Measurements from ENCODE around the gene IFRD2. TPM values are rescaled to one million over a fixed set of nuclear protein-coding genes. Genes with fewer than 3 reads are reported as not detected.

The IFRD2 gene
- total RNA-seq, 1 experiment from 2014 or later = 89.5 TPM

GRCh38 chr3:50271314-50271936 lies 20.8 kb downstream of the IFRD2 start:
- Histone ChIP-seq H3K27me3 (replicated peaks; ENCODE audit: control insufficient read depth, insufficient read depth, low read length) (no peaks in the 10 kb centered on the region), H3K4me1 (peaks cover 59% of the 10 kb centered on the region), H3K36me3 (ENCODE audit: control insufficient read depth, insufficient read depth, low read length) (peaks cover 2% of the 10 kb centered on the region), H3K9me3 (no peaks in the 10 kb centered on the region), H3K4me3 (ENCODE audit: low read depth, low read length) (no peak overlapping the region)
- POLR2A ChIA-PET = interaction anchor here (1.2 kb wide), 1 partner anchor 36 kb away, joined by 4 read pairs; the partner anchor contains the start of gene GNAI2
- peaks cover 8% of the 10 kb centered on the region for H3K36me3 Mint-ChIP-seq (ENCODE audit: insufficient read depth, unreplicated experiment)
- peak overlapping the region; percentile 70 for H3K27ac Mint-ChIP-seq (ENCODE audit: unreplicated experiment)
- H3K27me3 Mint-ChIP-seq (ENCODE audit: insufficient read depth, unreplicated experiment) = no peaks in the 10 kb centered on the region
- CTCF ChIA-PET = interaction anchor here (0.8 to 2.8 kb wide), 3 partner anchors 11 to 47 kb away, joined by 3 to 10 read pairs (median 5); partner anchors contain the start of genes HYAL3 and NAA80
- peaks cover 39% of the 10 kb centered on the region for H3K4me1 Mint-ChIP-seq (ENCODE audit: low read depth, unreplicated experiment)
- H3K9me3 Mint-ChIP-seq (ENCODE audit: unreplicated experiment) = no peaks in the 10 kb centered on the region
- H3K4me3 Mint-ChIP-seq (ENCODE audit: unreplicated experiment) = peak overlapping the region; percentile 11
- TF ChIP-seq CTCF (IDR thresholded peaks at IDR 0.05; ENCODE audit: insufficient read depth in 1 of 2, low read depth in 1 of 2, low read length in 1 of 2, severe bottlenecking in 1 of 2, unreplicated experiment in 1 of 2) = no peak
- DNase-seq = peak in 1 of 2 experiments; percentile 40
- no TSS peak for BruUV-seq (replicated peaks)
- intact Hi-C loops (cut with micrococcal nuclease; ENCODE audit: unreplicated experiment) = no loop called here

- no peaks in the 10 kb centered on the region for H3K9me3 Mint-ChIP-seq (ENCODE audit: unreplicated experiment)
- ChIA-PET POLR2A (interaction anchor here (1.2 kb wide), 1 partner anchor 35 kb away, joined by 4 read pairs; the partner anchor contains the start of gene GNAI2), CTCF (interaction anchor here (0.8 to 2.8 kb wide), 4 partner anchors 10 to 46 kb away, joined by 3 to 10 read pairs (median 8); partner anchors contain the start of genes HYAL3 and NAA80)
- no peaks in the 10 kb centered on the region for H3K27me3 Mint-ChIP-seq (ENCODE audit: insufficient read depth, unreplicated experiment)
- H3K36me3 ChIP-seq (ENCODE audit: control insufficient read depth, insufficient read depth, low read length) = peaks cover 2% of the 10 kb centered on the region
- H3K4me3 Mint-ChIP-seq (ENCODE audit: unreplicated experiment) = no peak overlapping the region
- no peak overlapping the region for H3K4me3 ChIP-seq (ENCODE audit: low read depth, low read length)
- H3K27ac Mint-ChIP-seq (ENCODE audit: unreplicated experiment) = peak overlapping the region; percentile 70
- intact Hi-C loops (cut with micrococcal nuclease; ENCODE audit: unreplicated experiment) = no loop called here
- BruUV-seq (replicated peaks) = no TSS peak
- H3K4me1 ChIP-seq = peaks cover 67% of the 10 kb centered on the region
- no peak for DNase-seq
- H3K27me3 ChIP-seq (replicated peaks; ENCODE audit: control insufficient read depth, insufficient read depth, low read length) = no peaks in the 10 kb centered on the region
- no peaks in the 10 kb centered on the region for H3K9me3 ChIP-seq
- peaks cover 44% of the 10 kb centered on the region for H3K4me1 Mint-ChIP-seq (ENCODE audit: low read depth, unreplicated experiment)
- no peak for TF ChIP-seq CTCF (IDR thresholded peaks at IDR 0.05; ENCODE audit: insufficient read depth in 1 of 2, low read depth in 1 of 2, low read length in 1 of 2, severe bottlenecking in 1 of 2, unreplicated experiment in 1 of 2)
- H3K36me3 Mint-ChIP-seq (ENCODE audit: insufficient read depth, unreplicated experiment) = peaks cover 8% of the 10 kb centered on the region
These were observed 21.6 kb downstream of the IFRD2 start for GRCh38 chr3:50270422-50271224.

- Mint-ChIP-seq H3K4me1 (ENCODE audit: low read depth, unreplicated experiment) (peaks cover 48% of the 10 kb centered on the region), H3K36me3 (ENCODE audit: insufficient read depth, unreplicated experiment) (peaks cover 9% of the 10 kb centered on the region), H3K27ac (ENCODE audit: unreplicated experiment) (peak overlapping the region; percentile 53), H3K9me3 (ENCODE audit: unreplicated experiment) (no peaks in the 10 kb centered on the region), H3K27me3 (ENCODE audit: insufficient read depth, unreplicated experiment) (no peaks in the 10 kb centered on the region), H3K4me3 (ENCODE audit: unreplicated experiment) (peak overlapping the region; percentile 61)
- no peak for TF ChIP-seq CTCF (IDR thresholded peaks at IDR 0.05; ENCODE audit: insufficient read depth in 1 of 2, low read depth in 1 of 2, low read length in 1 of 2, severe bottlenecking in 1 of 2, unreplicated experiment in 1 of 2)
- no TSS peak for BruUV-seq (replicated peaks)
- intact Hi-C loops (cut with micrococcal nuclease; ENCODE audit: unreplicated experiment) = no loop called here
- Histone ChIP-seq H3K36me3 (ENCODE audit: control insufficient read depth, insufficient read depth, low read length) (peaks cover 2% of the 10 kb centered on the region), H3K9me3 (no peaks in the 10 kb centered on the region), H3K4me1 (peaks cover 74% of the 10 kb centered on the region), H3K27me3 (replicated peaks; ENCODE audit: control insufficient read depth, insufficient read depth, low read length) (no peaks in the 10 kb centered on the region), H3K4me3 (ENCODE audit: low read depth, low read length) (peak overlapping the region; percentile 33)
- no peak for DNase-seq
- CTCF ChIA-PET = interaction anchor here (0.6 to 1.8 kb wide), 6 partner anchors 10 to 75 kb away, joined by 3 to 10 read pairs (median 3); partner anchors contain the start of genes HYAL3 and NAA80
- POLR2A ChIA-PET = interaction anchor here (0.6 kb wide), 2 partner anchors 10 to 44 kb away, joined by 3 to 5 read pairs; no protein-coding TSS in a partner anchor
These were observed 22.2 kb downstream of the IFRD2 start for GRCh38 chr3:50269977-50270413.

All from Caco-2 (cell line).